Nucleus accumbens (tissue), 56 donors: ENCODE measurements around the gene BUB1B.
A peak's percentile ranks its signal among the peaks of the same experiment; 100 is the strongest.
"Not testable (repeated sequence)": the region's sequence is repeated elsewhere in the genome, so short reads cannot be mapped to it uniquely, and the experiment has no call there.

ENCODE experiments used
- DNase-seq, 56 donors: peaks; one replicate each; lab custom pipeline; 2025; lab: John Stamatoyannopoulos, UW

Gene BUB1B

GRCh38 chr15:40167374-40167773 lies 6.5 kb downstream of the BUB1B start:
- DNase-seq = not testable (repeated sequence)

GRCh38 chr15:40175160-40175559 lies 14.3 kb downstream of the BUB1B start:
- DNase-seq = no peak

- no peak for DNase-seq
Observed at GRCh38 chr15:40182358-40183029, 21.6 kb downstream of the BUB1B start.

- DNase-seq = no peak
Observed at GRCh38 chr15:40183636-40184463, 23.0 kb downstream of the BUB1B start.

- peak in 4 of 56 donors; percentile 2 to 20 (median 17) for DNase-seq
Observed at GRCh38 chr15:40190591-40190990, 29.7 kb downstream of the BUB1B start.

- DNase-seq = peak in 20 of 56 donors; percentile 1 to 64 (median 18)
Observed at GRCh38 chr15:40192942-40193341, 32.1 kb downstream of the BUB1B start.

- DNase-seq = no peak
Observed at GRCh38 chr15:40197434-40197833, 36.6 kb downstream of the BUB1B start.

GRCh38 chr15:40198355-40199085 lies 37.7 kb downstream of the BUB1B start:
- DNase-seq = no peak

- no peak for DNase-seq
Observed at GRCh38 chr15:40204100-40204499, 43.2 kb downstream of the BUB1B start.

GRCh38 chr15:40217166-40217824 lies 56.4 kb downstream of the BUB1B start:
- DNase-seq = peak in 11 of 56 donors; percentile 1 to 44 (median 16)

GRCh38 chr15:40219801-40220200 lies 58.9 kb downstream of the BUB1B start:
- no peak for DNase-seq

GRCh38 chr15:40222131-40222530 lies 61.3 kb downstream of the BUB1B start:
- no peak for DNase-seq

GRCh38 chr15:40226736-40227135 lies 65.9 kb downstream of the BUB1B start:
- DNase-seq = no peak

- DNase-seq = no peak
Observed at GRCh38 chr15:40229316-40229715, 68.4 kb downstream of the BUB1B start.

GRCh38 chr15:40229956-40230355 lies 69.1 kb downstream of the BUB1B start:
- DNase-seq = no peak

GRCh38 chr15:40232625-40233070 lies 71.8 kb downstream of the BUB1B start:
- peak in 2 of 56 donors; percentile 11 to 30 for DNase-seq

GRCh38 chr15:40233727-40234577 lies 73.1 kb downstream of the BUB1B start:
- DNase-seq = no peak

GRCh38 chr15:40234783-40235182 lies 73.9 kb downstream of the BUB1B start:
- DNase-seq = peak in 1 of 56 donors; percentile 18

- peak in 4 of 56 donors; percentile 13 to 42 (median 23) for DNase-seq
Observed at GRCh38 chr15:40235201-40235885, 74.5 kb downstream of the BUB1B start.
